Suppressor macrophage (primary cell): Measurements from ENCODE around the gene MYBPH.

ENCODE experiments used
- DNase-seq, 4 experiments: peaks; one replicate each; pipeline ENCODE4 v3.0.0-alpha.2; 2020 to 2022

The MYBPH gene

GRCh38 chr1:203128716-203129500 lies 46.7 kb downstream of the MYBPH start:
- DNase-seq, result no peak

GRCh38 chr1:203128431-203128715 lies 47.3 kb downstream of the MYBPH start:
- DNase-seq, result no peak

GRCh38 chr1:203127666-203128430 lies 47.8 kb downstream of the MYBPH start, which contains the start of gene ADORA1:
Gene ADORA1, plus strand, starts transcription at chr1:203127726. Its CDS starts 1,116 bp downstream, at chr1:203128842.
- DNase-seq, result peak; percentile 47 to 78 (median 61)

- no peak for DNase-seq
Observed at GRCh38 chr1:203126866-203127665, 48.6 kb downstream of the MYBPH start.

GRCh38 chr1:203126151-203126865 lies 49.3 kb downstream of the MYBPH start:
- DNase-seq, result peak; percentile 49 to 86 (median 78)

- no peak for DNase-seq
Observed at GRCh38 chr1:203124546-203125317, 50.9 kb downstream of the MYBPH start.

- DNase-seq, result no peak
Observed at GRCh38 chr1:203124011-203124410, 51.6 kb downstream of the MYBPH start.

GRCh38 chr1:203122159-203122558 lies 53.5 kb downstream of the MYBPH start:
- DNase-seq, result no peak

GRCh38 chr1:203121186-203122015 lies 54.2 kb downstream of the MYBPH start:
- DNase-seq, result peak in 3 of 4 experiments; percentile 49 to 55 (median 54)

- no peak for DNase-seq
Observed at GRCh38 chr1:203120325-203121153, 55.1 kb downstream of the MYBPH start.
